Transverse colon (tissue), 3 donors: ENCODE data around the gene CREB3L4.

ENCODE experiments used
- CTCF ChIP-seq, 5 experiments: fragments of 200-600 bp in 3 of 5; fragments of 450-650 bp in 2 of 5; sonication (generic) in 3 of 5; IDR thresholded peaks; 1 replicate in 2 of 5; 2 replicates in 3 of 5; pipeline ENCODE4 v1.5.1; 2016 to 2017; ENCODE audit warnings: antibody characterized with exemption in 5 of 5, inconsistent platforms in 3 of 5, mild to moderate bottlenecking in 2 of 5, moderate library complexity in 1 of 5
- POLR2A ChIP-seq: fragments of 450-650 bp; IDR thresholded peaks from one replicate; pipeline ENCODE4 v1.6.1; 2016; ENCODE audit warnings: antibody characterized with exemption, mild to moderate bottlenecking, moderate library complexity

GRCh38 chr1:153978274-153978909, 10.7 kb downstream of the CREB3L4 start:
- TF ChIP-seq CTCF (IDR thresholded peaks at IDR 0.05) (no peak), POLR2A (no peak)
